Activated CD8-positive, alpha-beta memory T cell treated with anti-CD3 and anti-CD28 coated beads, Interleukin-2, amount 50 U/mL, for 24 hours (primary cell): ENCODE data around the gene CCDC92.
"Not testable (repeated sequence)": the region's sequence is repeated elsewhere in the genome, so short reads cannot be mapped to it uniquely, and the experiment has no call there.

ENCODE experiments used
- DNase-seq: peaks from one replicate; pipeline ENCODE4 v3.0.0-alpha.2; 2020; ENCODE audit errors: extremely low read depth

Gene CCDC92

GRCh38 chr12:123936956-123937706 lies 35.5 kb downstream of the CCDC92 start:
- DNase-seq: no peak

DNA sequence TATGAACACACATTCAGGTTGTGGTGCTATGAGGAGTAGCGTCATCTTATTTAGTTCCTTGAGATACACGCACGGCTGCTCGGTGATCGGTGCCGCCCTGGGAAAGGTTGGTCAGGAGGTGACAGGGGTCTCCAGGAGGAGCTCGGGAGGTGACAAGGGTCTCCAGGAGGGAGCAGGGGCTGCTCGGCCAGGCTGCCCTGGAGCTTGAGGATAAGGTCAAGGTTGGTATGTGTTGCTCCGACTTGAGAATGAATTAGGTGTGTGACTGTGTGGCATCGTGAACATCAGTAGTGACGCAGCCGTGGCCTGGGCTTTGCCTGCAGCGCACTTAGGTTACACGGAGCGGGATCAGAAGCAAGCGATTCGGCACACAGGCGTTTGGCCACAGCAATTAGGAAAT lies 36.2 kb downstream of the CCDC92 start:
- no peak for DNase-seq

DNA sequence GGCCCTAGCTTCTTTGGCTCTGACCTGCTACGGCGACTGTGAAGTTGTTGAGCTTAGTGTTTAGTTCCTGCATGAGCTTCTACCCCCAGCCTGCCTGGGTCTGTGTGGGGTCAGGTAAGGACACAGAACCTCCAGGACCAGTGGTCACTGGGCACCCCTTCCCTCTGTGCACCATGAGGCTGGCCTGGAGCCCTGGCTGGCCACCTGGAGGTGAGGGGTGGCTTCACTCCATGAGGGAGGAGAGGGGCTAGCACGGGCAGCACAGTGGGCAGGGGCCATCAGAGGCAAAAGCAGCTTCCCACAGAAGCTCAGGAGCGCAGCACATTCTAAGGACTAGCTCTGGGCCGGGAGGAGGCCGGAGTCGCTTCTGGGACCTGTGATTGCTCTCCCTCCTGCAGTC lies 36.7 kb downstream of the CCDC92 start:
- no peak for DNase-seq

GRCh38 chr12:123934829-123935228 lies 37.8 kb downstream of the CCDC92 start:
- no peak for DNase-seq

DNA sequence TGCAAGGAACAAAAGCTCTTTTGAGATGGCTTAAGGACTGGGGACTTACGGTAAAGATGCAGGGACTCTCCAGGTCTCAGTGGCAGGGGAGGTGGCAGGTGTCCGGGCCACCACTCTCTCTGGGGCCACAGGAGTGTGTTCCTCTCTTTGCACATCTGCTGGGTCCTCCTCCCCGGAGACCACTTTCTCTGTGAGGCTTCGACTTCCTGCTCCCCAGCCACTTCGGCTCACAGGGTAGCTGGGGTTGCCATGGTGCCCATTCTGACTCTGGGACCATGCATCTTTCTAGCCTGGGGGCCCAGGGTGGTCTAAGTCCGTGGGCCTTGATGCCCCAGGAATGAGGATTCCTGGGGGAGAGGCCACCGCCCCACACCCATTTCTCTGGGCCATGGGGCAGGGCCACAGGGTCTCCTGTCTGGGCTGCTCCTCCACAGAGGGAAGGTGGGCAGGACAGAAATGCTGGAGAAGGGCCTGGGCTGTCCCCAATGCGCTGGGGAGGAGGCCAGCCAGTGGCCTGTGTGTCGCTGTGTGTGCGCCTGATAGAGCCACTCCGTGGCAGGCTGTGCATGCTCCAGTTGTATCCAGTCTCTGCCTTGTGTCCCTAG lies 38.5 kb downstream of the CCDC92 start:
- no peak for DNase-seq

GRCh38 chr12:123933214-123933613 lies 39.4 kb downstream of the CCDC92 start:
- DNase-seq: no peak

GRCh38 chr12:123931686-123932321 lies 40.8 kb downstream of the CCDC92 start:
- DNase-seq: no peak

DNA sequence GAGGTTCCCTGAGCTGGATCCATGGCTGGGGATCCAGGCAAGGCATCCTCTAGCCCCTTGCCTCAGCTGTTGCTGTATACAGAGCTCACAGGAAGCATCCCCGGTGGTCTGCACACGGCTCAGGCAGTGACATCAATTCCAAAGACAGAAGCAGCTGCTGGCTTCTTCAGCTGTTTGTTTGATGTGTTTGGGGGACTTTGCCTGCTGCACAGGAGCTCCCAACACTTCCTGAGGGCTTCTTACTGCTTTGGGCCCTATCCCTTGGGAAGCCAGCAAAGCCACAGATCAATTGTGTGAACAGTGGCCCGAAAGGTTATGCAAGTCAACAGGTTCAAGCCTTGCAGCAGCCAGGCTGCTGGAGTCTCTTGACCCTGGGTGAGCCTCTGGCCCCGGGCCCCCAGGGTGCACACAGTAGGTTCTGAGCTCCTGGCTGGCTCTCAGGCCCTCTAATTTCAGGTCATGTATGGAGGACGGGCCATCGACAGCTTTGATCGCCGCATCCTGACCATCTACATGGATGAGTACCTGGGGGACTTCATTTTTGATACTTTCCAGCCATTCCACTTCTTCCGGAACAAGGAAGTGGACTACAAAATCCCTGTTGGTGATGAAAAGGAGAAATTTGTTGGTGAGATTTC lies 42.6 kb downstream of the CCDC92 start:
- no peak for DNase-seq

DNA sequence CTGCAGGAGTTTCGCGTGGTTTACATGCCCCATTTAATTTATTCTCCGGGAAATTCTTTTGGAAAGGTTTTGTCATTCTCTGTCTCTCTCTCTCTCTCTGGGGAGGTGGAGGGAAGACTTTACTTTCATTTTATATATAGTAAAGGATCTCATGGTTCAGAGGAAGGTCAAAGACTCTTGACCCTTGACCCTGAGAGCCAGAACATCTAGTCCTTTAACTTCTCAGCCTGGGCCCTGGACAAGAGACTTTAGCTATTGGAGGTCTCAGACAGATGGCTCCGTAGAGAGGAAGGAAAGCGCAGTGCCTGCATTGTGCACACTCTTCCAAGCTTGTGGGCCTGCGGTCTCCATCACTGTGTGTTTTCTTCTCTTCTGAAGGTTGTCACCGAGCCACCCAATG lies 43.7 kb downstream of the CCDC92 start:
- DNase-seq: no peak

- DNase-seq: no peak
Measured at GRCh38 chr12:123928274-123928865, 44.3 kb downstream of the CCDC92 start.

DNA sequence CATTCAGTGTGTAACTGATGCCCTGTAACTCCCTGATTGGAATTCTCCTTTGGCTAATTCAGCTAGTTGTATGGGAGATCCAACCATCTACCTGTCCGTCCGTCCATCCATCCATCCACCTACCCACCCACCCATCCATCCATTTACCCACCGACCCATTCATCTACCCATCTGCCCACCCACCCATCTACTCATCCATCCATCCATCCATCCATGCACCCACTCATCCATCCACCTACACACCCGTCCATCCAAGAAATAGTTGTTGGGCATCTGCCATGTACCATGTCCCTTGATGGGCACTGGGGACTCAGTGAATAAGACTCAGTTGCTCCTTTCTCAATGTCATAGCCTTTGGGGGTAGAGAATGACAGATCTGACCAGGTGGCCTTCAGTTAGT lies 48.1 kb downstream of the CCDC92 start:
- no peak for DNase-seq

DNA sequence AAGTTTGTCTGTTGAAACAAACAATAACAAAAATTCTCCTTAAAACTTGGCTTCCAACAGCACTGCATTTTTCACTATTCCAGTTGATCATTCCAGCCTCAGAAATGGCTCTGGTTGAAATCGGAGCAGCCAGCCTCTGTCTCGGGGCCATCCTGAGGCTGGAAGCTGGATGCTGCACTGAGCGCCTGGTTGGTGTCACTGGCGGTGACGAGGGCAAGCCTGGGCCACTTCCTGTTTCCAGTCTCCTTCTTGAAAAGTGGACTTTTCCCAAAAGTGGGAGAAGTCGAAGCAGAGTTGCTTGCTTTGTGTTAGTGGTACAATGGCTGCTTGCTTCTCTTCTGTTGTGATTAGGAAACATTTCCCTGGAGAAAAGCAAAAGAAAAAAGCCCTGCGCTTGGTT lies 48.7 kb downstream of the CCDC92 start:
- no peak for DNase-seq

- no peak for DNase-seq
Measured at GRCh38 chr12:123923038-123923437, 49.6 kb downstream of the CCDC92 start.

GRCh38 chr12:123919980-123920360 lies 52.7 kb downstream of the CCDC92 start:
- DNase-seq: no peak

DNA sequence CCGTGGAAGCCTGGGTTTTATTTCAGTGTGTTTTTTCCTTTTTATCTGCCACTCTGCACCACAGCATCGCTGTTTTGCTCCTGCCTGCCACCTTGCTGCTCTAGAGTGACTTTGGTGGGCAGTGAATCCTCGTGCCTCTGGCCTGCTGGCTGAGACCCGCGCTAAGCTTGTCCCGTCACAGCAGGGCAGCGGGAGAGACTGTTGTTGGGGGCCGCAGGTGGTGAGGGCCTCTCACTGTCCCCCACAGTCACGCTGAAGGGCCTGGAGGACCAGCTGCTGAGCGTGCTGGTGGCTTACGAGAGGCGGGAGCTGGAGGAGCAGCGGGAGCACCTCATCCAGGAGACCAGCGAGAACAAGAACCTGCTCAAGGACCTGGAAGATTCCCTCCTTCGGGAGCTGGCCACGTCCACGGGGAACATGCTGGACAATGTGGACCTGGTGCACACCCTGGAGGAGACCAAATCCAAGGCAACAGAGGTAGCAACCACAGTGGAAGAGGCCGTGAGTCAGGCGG lies 55.2 kb downstream of the CCDC92 start:
- no peak for DNase-seq

- no peak for DNase-seq
Measured at GRCh38 chr12:123916729-123917128, 55.9 kb downstream of the CCDC92 start.

GRCh38 chr12:123914726-123915333 lies 57.8 kb downstream of the CCDC92 start:
- no peak for DNase-seq

- DNase-seq: no peak
Measured at GRCh38 chr12:123912415-123913380, 59.9 kb downstream of the CCDC92 start.

DNA sequence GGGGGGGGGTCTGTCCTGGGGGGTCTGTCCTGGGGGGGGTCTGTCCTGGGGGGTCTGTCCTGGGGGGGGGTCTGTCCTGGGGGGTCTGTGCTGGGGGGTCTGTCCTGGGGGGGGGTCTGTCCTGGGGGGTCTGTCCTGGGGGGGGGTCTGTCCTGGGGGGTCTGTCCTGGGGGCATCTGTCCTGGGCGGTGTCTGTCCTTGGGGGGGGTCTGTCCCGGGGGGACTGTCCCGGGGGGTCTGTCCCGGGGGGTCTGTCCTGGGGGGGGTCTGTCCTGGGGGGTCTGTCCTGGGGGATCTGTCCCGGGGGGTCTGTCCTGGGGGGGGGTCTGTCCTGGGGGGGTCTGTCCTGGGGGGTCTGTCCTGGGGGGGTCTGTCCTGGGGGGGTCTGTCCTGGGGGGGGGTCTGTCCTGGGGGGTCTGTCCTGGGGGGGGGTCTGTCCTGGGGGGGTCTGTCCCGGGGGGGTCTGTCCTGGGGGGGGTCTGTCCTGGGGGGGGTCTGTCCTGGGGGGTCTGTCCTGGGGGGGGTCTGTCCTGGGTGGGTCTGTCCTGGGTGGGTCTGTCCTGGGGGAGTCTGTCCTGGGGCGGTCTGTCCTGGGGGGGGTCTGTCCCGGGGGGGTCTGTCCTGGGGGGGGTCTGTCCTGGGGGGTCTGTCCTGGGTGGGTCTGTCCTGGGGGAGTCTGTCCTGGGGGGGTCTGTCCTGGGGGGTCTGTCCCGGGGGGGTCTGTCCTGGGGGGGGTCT lies 60.8 kb downstream of the CCDC92 start:
- DNase-seq: not testable (repeated sequence)

GRCh38 chr12:123910761-123911193 lies 61.9 kb downstream of the CCDC92 start:
- DNase-seq: no peak
